H54 (cell line): ENCODE results near the gene CSTF1.
"Not testable (repeated sequence)": the region's sequence is repeated elsewhere in the genome, so short reads cannot be mapped to it uniquely, and the experiment has no call there.

Experiments used
- DNase-seq: peaks from one replicate; pipeline ENCODE4 v3.0.0; 2011; ENCODE audit warnings: low spot score, mixed read lengths; ENCODE audit not compliant: insufficient read length
- FAIRE-seq: peaks from 3 replicates; lab custom pipeline; 2011; peaks lifted over from hg19 to GRCh38; lab: Jason Lieb, UNC
- POLR2A ChIP-seq: IDR thresholded peaks from 2 replicates; pipeline ENCODE4 v1.6.1; 2011; ENCODE audit warnings: low read depth, mild to moderate bottlenecking, low read length

CSTF1 gene

GRCh38 chr20:56403465-56403864 is 11.0 kb downstream of the CSTF1 start:
- DNase-seq (no peak), FAIRE-seq (no peak)
- TF ChIP-seq POLR2A = no peak

GRCh38 chr20:56405356-56405755 is 12.9 kb downstream of the CSTF1 start:
- not testable (repeated sequence) for DNase-seq, FAIRE-seq

DNA sequence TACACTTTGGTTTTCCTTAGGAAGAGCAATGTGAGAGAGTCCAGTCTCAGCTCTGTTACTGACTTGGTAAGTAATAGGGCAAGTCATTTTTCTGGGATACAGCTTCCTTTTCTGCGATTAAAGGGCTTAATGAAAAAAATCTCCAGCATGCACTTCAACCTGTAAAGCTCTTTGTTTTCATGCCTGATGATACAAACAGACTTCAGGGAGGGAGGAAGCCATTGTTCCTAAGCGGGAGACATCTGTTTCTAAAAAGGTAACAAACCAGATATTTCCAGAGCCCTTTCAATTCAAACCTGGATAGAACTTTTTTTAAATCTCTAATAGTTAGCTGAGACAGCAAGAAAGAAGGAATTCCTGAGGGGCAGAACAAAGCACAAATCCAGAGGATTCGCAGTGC is 14.5 kb downstream of the CSTF1 start:
- FAIRE-seq (no peak), DNase-seq (no peak)
- TF ChIP-seq POLR2A = no peak

- FAIRE-seq (no peak), DNase-seq (no peak)
- no peak for TF ChIP-seq POLR2A
Measured at GRCh38 chr20:56409521-56409920, 17.1 kb downstream of the CSTF1 start.

- FAIRE-seq = no peak
Measured at GRCh38 chr20:56409956-56410355, 17.5 kb downstream of the CSTF1 start.

GRCh38 chr20:56411287-56411686 is 18.8 kb downstream of the CSTF1 start:
- not testable (repeated sequence) for FAIRE-seq, DNase-seq

More at GRCh38 chr20:56409956-56410355, 17.5 kb downstream of the CSTF1 start:
- no peak for TF ChIP-seq POLR2A
- no peak for DNase-seq

GRCh38 chr20:56411759-56412472 is 19.5 kb downstream of the CSTF1 start, which contains the start of gene CASS4:
CASS4 (plus strand) TSS chr20:56412260; CDS start chr20:56412459, 199 bp downstream.
- DNase-seq (no peak), FAIRE-seq (no peak)
- TF ChIP-seq POLR2A = no peak

GRCh38 chr20:56412473-56412790 is 20.0 kb downstream of the CSTF1 start:
- no peak for DNase-seq
- TF ChIP-seq POLR2A = no peak
- FAIRE-seq = no peak

GRCh38 chr20:56412949-56413348 is 20.5 kb downstream of the CSTF1 start:
- DNase-seq (no peak), FAIRE-seq (no peak)
- TF ChIP-seq POLR2A = no peak

DNA sequence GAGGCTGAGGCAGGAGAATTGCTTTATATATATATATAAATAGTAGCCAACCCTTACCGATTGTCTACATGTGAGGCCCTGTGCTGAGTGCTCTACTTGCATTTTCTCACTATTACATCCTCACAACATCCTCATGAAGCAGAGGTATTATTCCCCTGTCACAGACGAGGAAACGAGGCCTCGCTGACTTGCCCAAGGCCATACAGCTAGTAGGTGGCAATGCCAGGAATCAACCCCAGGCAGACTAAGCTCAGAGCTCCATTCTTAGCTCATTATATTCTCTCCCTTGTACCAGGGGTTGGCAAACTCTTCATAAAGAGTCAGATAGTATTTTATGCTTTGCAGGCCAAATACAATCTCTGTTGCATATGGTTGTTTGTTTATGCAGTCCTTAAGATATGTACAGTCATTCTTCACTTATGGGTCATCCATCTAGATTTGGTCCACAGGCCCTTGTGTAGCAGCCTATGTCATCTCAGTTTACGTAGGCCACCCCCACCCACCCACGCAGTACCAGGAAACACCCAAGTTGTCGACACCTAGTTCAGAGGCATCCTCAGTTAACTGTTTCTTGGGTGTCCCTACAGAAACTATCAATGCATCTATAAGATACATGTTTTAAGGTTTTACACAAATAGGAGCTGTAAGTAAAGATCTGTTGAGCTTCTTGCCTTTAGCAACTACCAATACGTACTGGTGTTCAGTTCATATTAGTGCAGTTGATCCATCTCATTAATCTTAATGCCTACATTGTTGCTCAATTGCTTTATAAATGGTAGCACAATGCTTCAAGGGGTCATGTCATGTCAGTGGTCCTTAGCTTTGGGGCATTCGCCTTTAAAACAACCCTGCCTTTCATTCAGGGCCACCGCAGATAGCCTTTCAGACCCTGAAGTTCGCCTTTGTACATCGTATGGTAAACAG is 22.7 kb downstream of the CSTF1 start:
- DNase-seq = no peak
- no peak for FAIRE-seq
- TF ChIP-seq POLR2A = no peak

GRCh38 chr20:56417402-56417801 is 25.0 kb downstream of the CSTF1 start:
- TF ChIP-seq POLR2A = no peak
- DNase-seq (no peak), FAIRE-seq (no peak)

DNA sequence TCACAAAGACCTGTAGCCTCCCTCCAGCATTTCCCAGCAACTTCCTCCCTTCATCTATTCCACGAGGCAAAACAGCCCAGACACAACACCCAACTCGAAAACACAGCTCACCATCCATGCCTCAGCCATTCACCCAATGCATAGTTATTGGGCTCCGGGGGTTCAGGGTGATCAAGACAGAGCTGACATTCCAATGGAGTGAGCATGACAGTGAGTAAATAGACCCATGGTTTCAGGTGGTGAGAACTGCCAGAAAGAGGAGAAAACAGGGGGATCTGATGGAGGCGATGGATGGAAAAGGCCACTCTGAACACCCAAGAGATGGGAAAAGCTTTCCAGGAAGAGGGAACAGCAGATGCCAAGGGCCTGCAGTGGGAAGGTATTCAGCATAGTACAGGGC is 25.5 kb downstream of the CSTF1 start:
- TF ChIP-seq POLR2A = no peak
- FAIRE-seq = no peak
- DNase-seq = peak; percentile 26

GRCh38 chr20:56418385-56418861 is 26.0 kb downstream of the CSTF1 start:
- FAIRE-seq (no peak), DNase-seq (no peak)
- TF ChIP-seq POLR2A = no peak

DNA sequence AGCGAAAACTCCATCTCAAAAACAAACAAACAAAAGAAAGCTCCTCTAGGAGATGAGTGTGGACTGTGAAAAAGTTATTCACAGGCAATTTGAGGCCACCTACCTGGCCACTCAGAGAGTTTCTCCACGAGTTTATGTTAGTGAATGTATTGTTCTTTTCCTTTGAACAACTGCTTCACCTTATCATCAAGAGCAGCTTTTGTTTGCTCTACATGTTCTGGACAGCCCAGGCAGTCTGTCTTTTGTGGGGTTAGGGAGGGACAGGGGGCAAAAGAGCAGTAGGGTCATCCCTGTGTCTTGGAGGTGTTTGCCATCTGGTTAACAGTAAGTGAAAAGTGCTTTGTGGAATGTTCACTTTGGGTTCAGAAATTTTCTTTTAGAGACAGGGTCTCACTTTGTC is 27.6 kb downstream of the CSTF1 start:
- TF ChIP-seq POLR2A = no peak
- no peak for DNase-seq

More for the DNA sequence above, 27.6 kb downstream of the CSTF1 start:
- no peak for FAIRE-seq
